Right lobe of liver (tissue), 6 donors: ENCODE results near the gene PCNX2. TPM values are rescaled to one million over a fixed set of nuclear protein-coding genes. Genes with fewer than 3 reads are reported as not detected.

Experiments
- ATAC-seq, 4 donors: fragments of 200-7000 bp; cut with Tn5 transposase; one replicate each; pipeline ENCODE4 v1.9.1; 2020; ENCODE audit warnings: mild to moderate bottlenecking in 4 of 4, moderate library complexity in 4 of 4
- DNase-seq, 3 donors: peaks; one replicate each; pipeline ENCODE4 v3.0.0-alpha.2; 2020
- H3K27ac ChIP-seq, 3 donors: fragments of 200-600 bp; one replicate each; pipeline ENCODE4 v1.8.0; 2022
- H3K27me3 ChIP-seq, 2 donors: fragments of 200-600 bp; one replicate each; pipeline ENCODE4 v1.8.0; 2022
- H3K36me3 ChIP-seq, 4 donors: fragments of 200-600 bp; sonication (generic) in 1 of 4; one replicate each; pipeline versions ENCODE4 v1.5.1 to v1.8.0; 2017 to 2022; ENCODE audit warnings: control low read depth in 1 of 4
- H3K4me1 ChIP-seq, 4 donors: fragments of 200-600 bp; sonication (generic) in 1 of 4; one replicate each; pipeline versions ENCODE4 v1.5.1 to v1.8.0; 2017 to 2022; ENCODE audit warnings: control low read depth in 1 of 4
- H3K4me3 ChIP-seq, 3 donors: fragments of 200-600 bp; one replicate each; pipeline ENCODE4 v1.8.0; 2022
- H3K9me3 ChIP-seq, 4 donors: fragments of 200-600 bp; sonication (generic) in 1 of 4; one replicate each; pipeline versions ENCODE4 v1.5.1 to v1.8.0; 2017 to 2022; ENCODE audit warnings: control low read depth in 1 of 4
- CTCF ChIP-seq, 4 donors: fragments of 200-600 bp in 3 of 4; fragments of 450-650 bp in 1 of 4; IDR thresholded peaks; one replicate each; pipeline versions ENCODE4 v1.5.1 to v1.8.0; 2016 to 2022; ENCODE audit warnings: antibody characterized with exemption in 4 of 4, mild to moderate bottlenecking in 2 of 4
- POLR2A ChIP-seq: fragments of 450-650 bp; IDR thresholded peaks from one replicate; pipeline ENCODE4 v1.6.1; 2017; ENCODE audit warnings: antibody characterized with exemption, mild to moderate bottlenecking
- WGBS: methylation state at CpG from one replicate; pipeline ENCODE4 v1.1.6; 2018; ENCODE audit warnings: low coverage, low lambda C conversion rate; ENCODE audit not compliant: insufficient coverage; ENCODE audit errors: missing lambda C conversion rate; 5-methylcytosine and 5-hydroxymethylcytosine counted together
- intact Hi-C, 2 donors: fragments of 100-400 bp; cut with DNase I; formaldehyde crosslinking; loops; one replicate each; pipeline versions ENCODE4 v1.11.2 to v1.14.1; 2022
- total RNA-seq, 6 experiments: library from RNA; depleted of rRNA in 2 of 6; stranded (reverse); fragments of >200 nt in 2 of 6; fragmentation: NEBNext Ultra II Directional in 3 of 6; extraction: Animal tissue kit (Norgen Biotek cat#: 25700) in 3 of 6; gene quantifications; one replicate each; pipeline versions ENCODE4 v1.1.0 to v1.2.4, GENCODE V29; 2016 to 2023
- donor health status: DM: no; HTN: yes; CAD: no.
- donor health status: DM: no; HTN: no; CAD: no.
- donor health status: DM: no; HTN: no; CAD: no.
- donor health status: DM: no; HTN: yes; CAD: no.
- donor health status: DM: no; HTN: yes; CAD: no.

Gene PCNX2
- total RNA-seq, 6 experiments from 2014 or later, result 0.35 to 3.4 (median 0.82) TPM

GRCh38 chr1:232968391-232968790 lies 327.1 kb downstream of the PCNX2 start:
- DNase-seq (no peak), ATAC-seq (no peak)
- intact Hi-C loops, result no loop called here
- H3K4me3 ChIP-seq, result no peak overlapping the region
- no peaks in the 10 kb centered on the region for H3K4me1 ChIP-seq
- peaks cover 0 to 23% (median 8%) of the 10 kb centered on the region in 4 donors for H3K36me3 ChIP-seq
- TF ChIP-seq POLR2A, result no peak
- TF ChIP-seq CTCF (IDR thresholded peaks at IDR 0.05), result no peak
- 78% methylated on average over 3 of the region's 5 CpGs for WGBS
- H3K27ac ChIP-seq, result no peak overlapping the region
- H3K9me3 ChIP-seq, result no peaks in the 10 kb centered on the region
- H3K27me3 ChIP-seq, result no peaks in the 10 kb centered on the region

DNA sequence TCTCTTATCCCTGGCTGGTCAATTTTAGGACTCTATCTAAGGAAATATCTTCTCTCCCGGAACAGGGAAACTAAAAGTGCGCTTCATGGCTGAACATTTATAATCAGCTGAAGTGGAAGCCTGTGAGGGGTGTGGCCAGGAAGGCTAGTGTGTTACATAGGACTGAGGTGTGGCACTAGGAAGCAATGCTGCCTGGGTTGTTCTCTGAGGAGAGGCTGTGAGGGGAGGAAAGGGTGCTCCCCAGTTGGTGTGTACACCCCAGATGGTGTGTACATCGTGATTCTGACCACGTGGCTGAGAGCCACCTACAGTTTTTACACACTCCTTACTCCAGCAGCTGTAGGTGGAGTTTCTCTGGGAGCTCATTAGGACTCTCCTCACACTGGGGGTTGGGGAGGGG lies 328.9 kb downstream of the PCNX2 start:
- Histone ChIP-seq H3K36me3 (peaks cover 0 to 14% (median 7%) of the 10 kb centered on the region in 4 donors), H3K4me3 (no peak overlapping the region), H3K27me3 (no peaks in the 10 kb centered on the region), H3K4me1 (no peaks in the 10 kb centered on the region), H3K27ac (no peak overlapping the region), H3K9me3 (no peaks in the 10 kb centered on the region)
- 100% methylated on average over 2 of the region's 4 CpGs for WGBS
- intact Hi-C loops, result no loop called here
- ATAC-seq (no peak), DNase-seq (no peak)
- no peak for TF ChIP-seq POLR2A
- TF ChIP-seq CTCF (IDR thresholded peaks at IDR 0.05), result no peak

DNA sequence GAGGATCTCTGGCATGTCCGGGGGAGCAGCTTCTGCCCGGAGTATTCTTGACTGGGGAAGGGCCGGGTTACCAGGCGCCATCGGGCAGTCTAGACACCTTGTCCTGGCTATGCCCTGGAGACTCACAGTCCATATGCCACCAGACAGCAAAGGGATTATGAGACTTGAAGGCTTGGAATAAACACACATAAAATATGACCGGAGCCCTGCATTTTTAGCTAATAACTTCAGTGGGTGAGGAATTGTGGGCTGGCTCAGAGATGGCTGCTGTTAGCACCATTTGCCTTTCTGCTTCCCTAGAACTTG lies 329.7 kb downstream of the PCNX2 start:
- Histone ChIP-seq H3K36me3 (peaks cover 0 to 9% (median 3%) of the 10 kb centered on the region in 4 donors), H3K27ac (no peak overlapping the region), H3K4me3 (no peak overlapping the region), H3K4me1 (no peaks in the 10 kb centered on the region), H3K27me3 (no peaks in the 10 kb centered on the region), H3K9me3 (no peaks in the 10 kb centered on the region)
- 80% methylated on average over 1 of the region's 6 CpGs for WGBS
- DNase-seq, result no peak
- TF ChIP-seq CTCF (IDR thresholded peaks at IDR 0.05) (no peak), POLR2A (no peak)
- intact Hi-C loops, result no loop called here
- no peak for ATAC-seq

DNA sequence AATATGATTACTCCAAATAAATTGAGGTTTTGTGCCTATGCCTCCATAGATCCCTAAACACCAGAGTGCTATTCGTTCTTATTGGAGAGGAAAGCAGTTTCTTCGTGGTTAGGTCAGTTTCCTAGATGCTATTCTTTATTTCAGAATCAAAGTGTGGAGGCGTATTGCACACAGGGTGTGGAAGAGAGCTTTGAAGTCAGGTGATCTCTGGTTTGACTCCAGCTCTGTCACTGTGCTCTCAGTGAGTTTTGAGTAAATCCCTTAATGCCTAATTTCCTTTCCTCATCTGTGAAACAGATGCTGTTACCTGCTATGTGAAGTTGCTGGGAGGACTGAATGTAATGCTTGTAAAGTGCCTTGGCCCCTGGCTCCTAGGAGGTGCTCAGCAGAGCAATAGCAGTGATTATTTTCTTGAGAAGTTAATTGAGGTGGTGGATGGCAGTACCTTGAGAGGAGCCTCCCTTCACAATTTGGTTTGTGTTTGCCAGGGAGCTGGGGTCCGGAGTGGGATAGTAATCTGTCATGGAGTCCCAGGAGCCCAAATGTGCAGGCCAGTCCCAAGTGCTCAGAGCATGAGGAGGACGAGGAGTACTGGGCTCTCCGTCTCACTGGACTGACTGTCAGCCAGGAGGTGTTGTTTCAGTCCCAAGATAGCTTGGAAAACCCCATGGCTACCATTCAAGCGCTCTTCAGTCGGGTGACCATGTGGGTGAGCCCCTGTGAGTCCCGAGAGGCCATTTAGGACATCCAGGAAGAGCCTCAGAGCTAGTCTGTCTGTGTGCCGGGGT lies 330.2 kb downstream of the PCNX2 start:
- WGBS, result 69% methylated on average over 4 of the region's 10 CpGs
- no peak overlapping the region for H3K27ac ChIP-seq
- TF ChIP-seq CTCF (IDR thresholded peaks at IDR 0.05), result no peak
- intact Hi-C loops, result no loop called here
- ATAC-seq (no peak), DNase-seq (no peak)
- no peaks in the 10 kb centered on the region for H3K9me3 ChIP-seq
- no peaks in the 10 kb centered on the region for H3K4me1 ChIP-seq
- no peak overlapping the region for H3K4me3 ChIP-seq
- H3K36me3 ChIP-seq, result peaks cover 0 to 4% (median 0%) of the 10 kb centered on the region in 4 donors
- no peaks in the 10 kb centered on the region for H3K27me3 ChIP-seq
